Hindlimb muscle (tissue), 1 donor: Measurements from ENCODE around the gene ASCC3. TPM values are rescaled to one million over a fixed set of nuclear protein-coding genes. Genes with fewer than 3 reads are reported as not detected.
"Not testable (repeated sequence)": the region's sequence is repeated elsewhere in the genome, so short reads cannot be mapped to it uniquely, and the experiment has no call there.

Source experiments
- DNase-seq: peaks from one replicate; pipeline ENCODE4 v3.0.0-alpha.2; 2013
- polyA plus RNA-seq: library from polyadenylated mRNA; unstranded; fragments of 120-200 nt; gene quantifications from one replicate; pipeline ENCODE4 v1.2.1, GENCODE V29; 2013; ENCODE audit not compliant: insufficient read length

ASCC3 gene, protein sequence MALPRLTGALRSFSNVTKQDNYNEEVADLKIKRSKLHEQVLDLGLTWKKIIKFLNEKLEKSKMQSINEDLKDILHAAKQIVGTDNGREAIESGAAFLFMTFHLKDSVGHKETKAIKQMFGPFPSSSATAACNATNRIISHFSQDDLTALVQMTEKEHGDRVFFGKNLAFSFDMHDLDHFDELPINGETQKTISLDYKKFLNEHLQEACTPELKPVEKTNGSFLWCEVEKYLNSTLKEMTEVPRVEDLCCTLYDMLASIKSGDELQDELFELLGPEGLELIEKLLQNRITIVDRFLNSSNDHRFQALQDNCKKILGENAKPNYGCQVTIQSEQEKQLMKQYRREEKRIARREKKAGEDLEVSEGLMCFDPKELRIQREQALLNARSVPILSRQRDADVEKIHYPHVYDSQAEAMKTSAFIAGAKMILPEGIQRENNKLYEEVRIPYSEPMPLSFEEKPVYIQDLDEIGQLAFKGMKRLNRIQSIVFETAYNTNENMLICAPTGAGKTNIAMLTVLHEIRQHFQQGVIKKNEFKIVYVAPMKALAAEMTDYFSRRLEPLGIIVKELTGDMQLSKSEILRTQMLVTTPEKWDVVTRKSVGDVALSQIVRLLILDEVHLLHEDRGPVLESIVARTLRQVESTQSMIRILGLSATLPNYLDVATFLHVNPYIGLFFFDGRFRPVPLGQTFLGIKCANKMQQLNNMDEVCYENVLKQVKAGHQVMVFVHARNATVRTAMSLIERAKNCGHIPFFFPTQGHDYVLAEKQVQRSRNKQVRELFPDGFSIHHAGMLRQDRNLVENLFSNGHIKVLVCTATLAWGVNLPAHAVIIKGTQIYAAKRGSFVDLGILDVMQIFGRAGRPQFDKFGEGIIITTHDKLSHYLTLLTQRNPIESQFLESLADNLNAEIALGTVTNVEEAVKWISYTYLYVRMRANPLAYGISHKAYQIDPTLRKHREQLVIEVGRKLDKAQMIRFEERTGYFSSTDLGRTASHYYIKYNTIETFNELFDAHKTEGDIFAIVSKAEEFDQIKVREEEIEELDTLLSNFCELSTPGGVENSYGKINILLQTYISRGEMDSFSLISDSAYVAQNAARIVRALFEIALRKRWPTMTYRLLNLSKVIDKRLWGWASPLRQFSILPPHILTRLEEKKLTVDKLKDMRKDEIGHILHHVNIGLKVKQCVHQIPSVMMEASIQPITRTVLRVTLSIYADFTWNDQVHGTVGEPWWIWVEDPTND (N-terminal part only)
- 14.0 TPM for polyA plus RNA-seq

- peak; percentile 93 for DNase-seq
Measured at GRCh38 chr6:100880853-100881706, at the start of gene ASCC3. ASCC3 (minus strand) TSS chr6:100881329; CDS start chr6:100867997, 13,332 bp downstream.

DNA sequence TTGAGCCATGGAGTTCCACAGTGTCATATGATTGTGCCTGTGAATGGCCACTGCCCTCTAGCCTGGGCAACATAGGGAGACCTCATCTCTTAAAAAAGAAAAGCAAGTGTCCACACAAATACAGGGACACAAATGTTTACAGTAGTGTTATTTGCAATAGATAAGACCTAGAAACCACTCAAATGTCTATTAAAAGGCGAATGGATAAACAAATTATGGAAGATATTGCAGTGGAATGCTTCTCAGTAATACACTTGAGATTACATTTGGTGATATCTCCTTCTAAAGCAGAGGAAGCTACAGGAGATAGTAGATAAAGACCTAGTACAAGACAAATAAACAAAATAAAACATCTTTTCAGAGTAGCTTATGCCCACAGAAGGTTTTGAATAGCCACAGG is 44.6 kb upstream of the ASCC3 start:
- DNase-seq, result no peak

GRCh38 chr6:100924534-100925227 is 43.6 kb upstream of the ASCC3 start:
- no peak for DNase-seq

DNA sequence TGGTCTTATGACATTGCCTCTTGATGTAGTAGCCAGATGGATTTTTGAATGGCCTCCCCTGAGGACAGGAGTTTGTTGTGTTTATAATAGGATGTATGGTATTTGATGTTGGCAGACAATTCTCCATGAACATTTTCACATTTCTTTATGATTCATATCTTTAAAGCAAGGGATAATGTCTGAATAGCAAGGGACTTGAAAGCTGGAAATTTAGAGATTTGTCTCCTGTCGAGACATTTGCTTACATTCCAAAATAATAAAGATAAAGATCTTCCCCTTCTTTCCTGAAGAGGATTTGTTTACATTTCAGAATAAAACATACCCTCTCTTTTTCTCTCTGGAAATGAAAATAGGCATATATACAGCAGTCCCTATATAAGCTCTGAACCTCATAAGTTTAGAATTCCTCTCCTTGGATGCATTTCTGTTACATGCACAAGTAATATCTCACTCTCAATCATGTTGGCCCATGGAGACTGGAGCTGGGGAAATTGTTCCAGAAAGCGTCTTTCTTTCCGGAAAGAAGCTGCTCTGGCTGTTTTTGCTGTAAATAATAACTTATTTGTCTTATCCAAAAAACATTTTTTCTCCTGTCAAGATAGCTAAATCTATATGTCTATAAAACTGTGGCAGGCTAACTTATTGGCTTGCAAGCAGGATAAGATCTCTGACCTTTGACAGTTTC is 42.5 kb upstream of the ASCC3 start:
- DNase-seq, result peak; percentile 23

DNA sequence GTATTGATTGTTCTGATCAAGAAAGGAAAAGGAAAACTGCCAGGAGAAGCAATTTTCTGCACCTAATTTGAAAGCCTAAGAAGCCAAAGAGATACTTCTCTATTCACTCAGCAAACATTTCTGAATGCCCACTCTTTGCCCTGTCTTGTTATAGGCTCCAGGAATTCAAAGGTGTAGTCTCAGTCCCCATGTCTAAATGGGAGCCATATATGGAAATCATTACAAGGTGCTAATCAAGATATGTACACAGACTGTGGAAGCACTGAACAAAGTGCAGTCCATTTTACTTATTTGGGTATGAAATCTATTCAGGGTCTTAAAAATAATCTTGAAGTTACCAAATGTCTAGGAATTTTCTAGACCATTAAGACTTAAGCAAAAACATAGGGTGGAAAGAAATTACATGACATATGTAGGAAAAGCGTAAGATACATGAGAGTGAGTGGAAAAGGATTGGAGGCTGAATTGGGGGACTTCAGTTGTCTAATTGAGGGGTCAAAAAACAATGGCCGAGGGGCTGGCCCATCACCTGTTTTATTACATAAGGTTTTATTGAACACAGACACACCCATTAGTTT is 39.0 kb upstream of the ASCC3 start:
- no peak for DNase-seq

DNA sequence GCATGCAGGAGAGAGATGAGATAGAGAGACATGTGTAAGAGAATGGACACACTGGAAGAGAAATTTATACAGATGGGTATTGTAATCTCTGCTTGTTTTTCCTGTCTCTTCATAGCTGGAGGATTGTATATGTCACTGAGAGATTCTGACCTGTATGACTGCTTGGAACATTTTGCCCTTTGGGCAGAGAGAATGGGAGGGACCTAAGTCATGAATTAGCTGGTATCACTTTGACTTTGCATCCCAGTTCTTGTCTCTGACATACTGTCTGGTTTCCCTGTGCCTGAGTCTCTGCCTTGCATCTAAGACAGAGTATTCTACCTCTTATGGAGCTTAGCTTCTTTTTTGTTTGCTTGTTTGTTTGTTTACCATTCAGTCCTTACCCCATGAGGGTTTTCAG is 37.0 kb upstream of the ASCC3 start:
- no peak for DNase-seq

DNA sequence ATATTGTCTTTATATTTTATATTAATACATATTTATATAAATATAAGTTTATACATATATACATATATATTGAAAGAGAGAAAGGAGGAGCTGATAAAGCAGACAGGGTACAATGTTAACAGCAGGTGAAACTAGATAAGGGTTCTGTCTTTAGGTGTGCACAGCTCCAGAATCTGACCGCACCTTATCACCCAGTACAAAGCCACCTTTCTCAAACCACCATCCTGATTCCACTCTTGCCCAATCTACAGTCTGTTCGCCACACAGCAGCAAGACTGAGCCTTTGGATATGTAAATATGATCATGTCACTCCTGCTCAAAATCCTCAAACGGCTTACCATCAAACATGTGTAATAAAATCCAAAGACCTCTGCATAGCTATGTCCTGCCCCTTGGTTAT is 34.7 kb upstream of the ASCC3 start:
- DNase-seq, result no peak

DNA sequence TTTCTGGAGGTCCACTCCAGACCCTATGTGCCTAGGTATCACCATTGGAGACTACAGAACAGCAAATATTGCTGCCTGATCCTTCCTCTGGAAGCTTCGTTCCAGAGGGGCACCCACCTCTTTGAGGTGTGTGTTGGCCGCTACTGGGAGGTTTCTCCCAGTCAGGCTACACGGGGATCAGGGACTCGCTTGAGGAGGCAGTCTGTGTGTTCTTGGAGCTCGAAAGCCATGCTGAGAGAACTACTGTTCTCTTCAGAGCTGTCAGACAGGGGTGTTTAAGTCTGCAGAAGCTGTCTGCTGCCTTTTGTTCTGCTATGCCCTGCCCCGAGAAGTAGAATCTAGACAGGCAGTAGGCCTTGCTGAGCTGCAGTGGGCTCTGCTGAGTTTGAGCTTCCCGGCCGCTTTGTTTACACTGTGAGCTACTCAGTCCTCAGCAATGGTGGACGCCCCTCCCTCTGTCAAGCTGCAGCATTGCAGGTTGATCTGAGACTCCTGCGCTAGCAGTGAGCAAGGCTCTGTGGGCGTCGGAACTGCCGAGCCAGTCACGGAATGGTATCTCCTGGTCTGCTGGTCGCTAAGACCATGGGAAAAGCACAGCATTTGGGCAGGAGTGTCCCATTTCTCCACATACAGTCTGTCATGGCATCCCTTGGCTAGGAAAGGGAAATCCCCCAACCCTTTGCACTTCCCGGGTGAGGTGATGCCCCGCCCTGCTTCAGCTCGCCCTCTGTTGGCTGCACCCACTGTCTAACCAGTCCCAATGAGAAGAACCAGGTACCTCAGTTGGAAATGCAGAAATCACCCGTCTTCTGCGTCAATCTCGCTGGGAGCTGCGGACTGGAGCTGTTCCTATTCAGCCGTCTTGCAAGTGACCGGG is 32.5 kb upstream of the ASCC3 start:
- DNase-seq, result no peak

DNA sequence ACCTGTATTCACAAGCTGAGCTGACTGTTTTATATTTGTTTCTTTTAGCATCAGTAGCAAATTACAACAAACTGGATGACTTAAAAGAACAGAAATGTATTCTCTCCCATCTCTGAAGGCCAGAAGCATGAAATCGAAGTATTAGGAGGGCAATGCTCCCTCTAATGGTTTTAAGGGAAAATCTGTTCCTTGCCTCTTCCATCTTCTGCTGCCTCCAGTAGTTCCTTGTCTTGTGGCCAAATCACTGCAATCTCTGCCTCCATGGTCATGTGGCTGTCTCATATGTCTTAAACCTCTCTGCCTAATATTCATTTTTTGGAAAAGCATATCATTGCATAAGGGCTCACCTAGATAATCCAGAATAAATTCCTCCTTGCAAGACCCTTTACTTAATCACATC is 25.2 kb upstream of the ASCC3 start:
- DNase-seq, result no peak

GRCh38 chr6:100905067-100905466 is 23.9 kb upstream of the ASCC3 start:
- DNase-seq, result no peak

DNA sequence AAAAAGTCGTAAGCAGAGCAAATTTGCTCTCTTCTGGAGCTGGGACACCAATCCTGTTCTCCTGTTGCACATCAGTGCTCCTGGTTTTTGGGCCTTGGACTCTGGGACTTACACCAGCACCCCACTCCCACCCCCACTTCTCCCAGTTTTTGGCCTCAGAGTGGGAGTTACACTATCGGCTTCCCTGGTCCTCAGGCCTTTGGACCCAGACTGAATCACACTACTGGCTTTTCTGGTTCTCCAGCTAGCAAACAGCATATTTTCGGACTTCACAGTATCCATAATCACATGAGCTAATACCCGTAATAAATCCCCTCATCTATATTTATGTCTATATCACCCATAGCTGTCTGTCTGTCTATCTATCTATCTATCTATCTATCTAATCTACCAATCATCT is 23.2 kb upstream of the ASCC3 start:
- no peak for DNase-seq

- no peak for DNase-seq
Measured at GRCh38 chr6:100901582-100901981, 20.5 kb upstream of the ASCC3 start.

- no peak for DNase-seq
Measured at GRCh38 chr6:100899202-100899601, 18.1 kb upstream of the ASCC3 start.

- DNase-seq, result no peak
Measured at GRCh38 chr6:100897671-100898070, 16.5 kb upstream of the ASCC3 start.

DNA sequence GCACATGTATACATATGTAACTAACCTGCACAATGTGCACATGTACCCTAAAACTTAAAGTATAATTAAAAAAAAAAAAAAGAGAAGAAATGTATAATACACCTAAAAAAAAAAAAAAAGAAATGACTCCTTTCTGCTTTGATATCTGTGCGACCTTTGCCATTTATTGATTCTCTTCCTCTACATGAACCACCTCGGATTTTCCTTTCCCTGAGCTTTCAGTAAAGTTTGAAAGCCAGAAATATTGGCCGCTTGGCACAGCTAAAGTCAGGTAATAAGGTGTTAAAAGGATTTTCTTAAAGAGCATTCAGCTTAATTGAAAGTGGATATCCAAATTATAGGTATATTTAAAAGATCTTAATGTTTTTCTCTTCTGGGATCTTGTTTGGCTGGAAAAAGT is 12.6 kb upstream of the ASCC3 start:
- DNase-seq, result no peak

- peak; percentile 52 for DNase-seq
Measured at GRCh38 chr6:100892693-100893092, 11.6 kb upstream of the ASCC3 start.

DNA sequence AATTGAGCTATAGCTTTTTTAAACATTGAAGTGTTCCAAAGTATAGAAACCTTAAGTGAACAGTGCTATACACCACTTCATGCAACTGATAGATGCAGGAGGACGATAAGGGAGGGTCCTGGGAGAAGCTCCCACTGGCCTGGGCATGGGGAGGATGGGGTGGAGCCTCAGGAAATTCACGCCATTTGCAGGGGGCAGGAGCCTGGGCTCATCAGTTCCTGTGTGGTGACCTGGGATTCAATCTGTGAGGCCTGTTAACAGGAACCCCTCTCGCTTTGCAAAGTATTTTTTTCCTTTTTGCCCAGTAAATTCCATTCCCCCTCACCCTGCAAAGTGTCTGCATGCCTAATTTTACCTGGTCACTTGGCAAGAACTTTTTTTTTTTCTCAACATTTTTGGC is 11.0 kb upstream of the ASCC3 start:
- no peak for DNase-seq

- DNase-seq, result no peak
Measured at GRCh38 chr6:100891079-100891478, 9.9 kb upstream of the ASCC3 start.

GRCh38 chr6:100890646-100891045 is 9.5 kb upstream of the ASCC3 start:
- DNase-seq, result not testable (repeated sequence)
